ENCODE measurements around the gene LGI4. TPM values are rescaled to one million over a fixed set of nuclear protein-coding genes. Genes with fewer than 3 reads are reported as not detected.

The LGI4 gene
- total RNA-seq, 1 donor from 2014 or later, result 0.20 TPM

- H3K4me3 Mint-ChIP-seq (ENCODE audit: unreplicated experiment), result no peak overlapping the region
- peaks cover 5% of the 10 kb centered on the region for H3K4me1 Mint-ChIP-seq (ENCODE audit: low read depth, unreplicated experiment)
- H3K4me3 ChIP-seq (ENCODE audit: insufficient read depth, low read depth, low read length), result no peak overlapping the region
- no peaks in the 10 kb centered on the region for H3K36me3 Mint-ChIP-seq (ENCODE audit: low read depth, unreplicated experiment)
- H3K4me1 ChIP-seq (ENCODE audit: insufficient read depth, low read length), result no peaks in the 10 kb centered on the region
- H3K9ac ChIP-seq (ENCODE audit: low read length), result no peak overlapping the region
- no peaks in the 10 kb centered on the region for H3K9me3 ChIP-seq (ENCODE audit: insufficient read depth, low read depth, low read length)
- no peaks in the 10 kb centered on the region for H3K27me3 ChIP-seq (ENCODE audit: insufficient read depth, low read length)
- H3K79me2 ChIP-seq (ENCODE audit: insufficient read depth, low read length), result no peaks in the 10 kb centered on the region
- no peak overlapping the region for H3K27ac Mint-ChIP-seq (ENCODE audit: unreplicated experiment)
- H4K20me1 ChIP-seq (ENCODE audit: insufficient read depth, low read length), result no peaks in the 10 kb centered on the region
- TF ChIP-seq EZH2 (IDR thresholded peaks at IDR 0.05; ENCODE audit: insufficient read depth, low read length) (no peak), CTCF (IDR thresholded peaks at IDR 0.05; ENCODE audit: insufficient read depth, low read depth, low read length) (no peak)
- FAIRE-seq (no peak), DNase-seq (ENCODE audit: low read depth) (no peak)
- H3K9me3 Mint-ChIP-seq (ENCODE audit: unreplicated experiment), result peaks cover 9% of the 10 kb centered on the region
- no peaks in the 10 kb centered on the region for H3K36me3 ChIP-seq (ENCODE audit: insufficient read depth, low read length)
- H3K4me2 ChIP-seq (ENCODE audit: low read length), result no peak overlapping the region
- no peak overlapping the region for H3K27ac ChIP-seq (ENCODE audit: low read depth, low read length)
- no peak overlapping the region for H2AFZ ChIP-seq (ENCODE audit: low read depth, low read length)
- H3K27me3 Mint-ChIP-seq (ENCODE audit: low read depth, unreplicated experiment), result peaks cover 11% of the 10 kb centered on the region
Measured at GRCh38 chr19:35179830-35180229, 45.0 kb upstream of the LGI4 start.

- Mint-ChIP-seq H3K4me3 (ENCODE audit: unreplicated experiment) (no peak overlapping the region), H3K9me3 (ENCODE audit: unreplicated experiment) (peaks cover 4% of the 10 kb centered on the region), H3K27me3 (ENCODE audit: low read depth, unreplicated experiment) (peaks cover 11% of the 10 kb centered on the region), H3K4me1 (ENCODE audit: low read depth, unreplicated experiment) (peaks cover 5% of the 10 kb centered on the region), H3K27ac (ENCODE audit: unreplicated experiment) (no peak overlapping the region), H3K36me3 (ENCODE audit: low read depth, unreplicated experiment) (peaks cover under 1% of the 10 kb centered on the region)
- DNase-seq (ENCODE audit: low read depth) (no peak), FAIRE-seq (no peak)
- no peaks in the 10 kb centered on the region for H4K20me1 ChIP-seq (ENCODE audit: insufficient read depth, low read length)
- no peaks in the 10 kb centered on the region for H3K36me3 ChIP-seq (ENCODE audit: insufficient read depth, low read length)
- H3K27ac ChIP-seq (ENCODE audit: low read depth, low read length), result no peak overlapping the region
- H3K4me3 ChIP-seq (ENCODE audit: insufficient read depth, low read depth, low read length), result no peak overlapping the region
- no peaks in the 10 kb centered on the region for H3K79me2 ChIP-seq (ENCODE audit: insufficient read depth, low read length)
- H3K4me2 ChIP-seq (ENCODE audit: low read length), result no peak overlapping the region
- H3K27me3 ChIP-seq (ENCODE audit: insufficient read depth, low read length), result no peaks in the 10 kb centered on the region
- TF ChIP-seq CTCF (IDR thresholded peaks at IDR 0.05; ENCODE audit: insufficient read depth, low read depth, low read length) (no peak), EZH2 (IDR thresholded peaks at IDR 0.05; ENCODE audit: insufficient read depth, low read length) (no peak)
- H3K9ac ChIP-seq (ENCODE audit: low read length), result no peak overlapping the region
- H2AFZ ChIP-seq (ENCODE audit: low read depth, low read length), result no peak overlapping the region
- no peaks in the 10 kb centered on the region for H3K9me3 ChIP-seq (ENCODE audit: insufficient read depth, low read depth, low read length)
- no peaks in the 10 kb centered on the region for H3K4me1 ChIP-seq (ENCODE audit: insufficient read depth, low read length)
Measured at GRCh38 chr19:35178701-35179100, 43.8 kb upstream of the LGI4 start.

- no peaks in the 10 kb centered on the region for H3K36me3 ChIP-seq (ENCODE audit: insufficient read depth, low read length)
- no peak overlapping the region for H2AFZ ChIP-seq (ENCODE audit: low read depth, low read length)
- H3K27me3 ChIP-seq (ENCODE audit: insufficient read depth, low read length), result no peaks in the 10 kb centered on the region
- H3K27ac ChIP-seq (ENCODE audit: low read depth, low read length), result no peak overlapping the region
- TF ChIP-seq CTCF (IDR thresholded peaks at IDR 0.05; ENCODE audit: insufficient read depth, low read depth, low read length) (no peak), EZH2 (IDR thresholded peaks at IDR 0.05; ENCODE audit: insufficient read depth, low read length) (no peak)
- H3K9me3 ChIP-seq (ENCODE audit: insufficient read depth, low read depth, low read length), result no peaks in the 10 kb centered on the region
- Mint-ChIP-seq H3K4me3 (ENCODE audit: unreplicated experiment) (no peak overlapping the region), H3K27ac (ENCODE audit: unreplicated experiment) (no peak overlapping the region), H3K4me1 (ENCODE audit: low read depth, unreplicated experiment) (peaks cover 5% of the 10 kb centered on the region), H3K36me3 (ENCODE audit: low read depth, unreplicated experiment) (peaks cover 3% of the 10 kb centered on the region), H3K27me3 (ENCODE audit: low read depth, unreplicated experiment) (peaks cover 11% of the 10 kb centered on the region), H3K9me3 (ENCODE audit: unreplicated experiment) (peaks cover 2% of the 10 kb centered on the region)
- H3K79me2 ChIP-seq (ENCODE audit: insufficient read depth, low read length), result no peaks in the 10 kb centered on the region
- H3K4me1 ChIP-seq (ENCODE audit: insufficient read depth, low read length), result no peaks in the 10 kb centered on the region
- FAIRE-seq (no peak), DNase-seq (ENCODE audit: low read depth) (no peak)
- no peak overlapping the region for H3K4me2 ChIP-seq (ENCODE audit: low read length)
- H3K4me3 ChIP-seq (ENCODE audit: insufficient read depth, low read depth, low read length), result no peak overlapping the region
- H4K20me1 ChIP-seq (ENCODE audit: insufficient read depth, low read length), result no peaks in the 10 kb centered on the region
- no peak overlapping the region for H3K9ac ChIP-seq (ENCODE audit: low read length)
Measured at GRCh38 chr19:35177377-35178274, 42.8 kb upstream of the LGI4 start.
